IPS-NIHi7 (cell line): ENCODE data around the gene SPTBN2.

Experiments
- DNase-seq: peaks from one replicate; pipeline ENCODE4 v3.0.0; 2012; ENCODE audit warnings: mixed read lengths; ENCODE audit errors: extremely low spot score

The SPTBN2 gene

DNA sequence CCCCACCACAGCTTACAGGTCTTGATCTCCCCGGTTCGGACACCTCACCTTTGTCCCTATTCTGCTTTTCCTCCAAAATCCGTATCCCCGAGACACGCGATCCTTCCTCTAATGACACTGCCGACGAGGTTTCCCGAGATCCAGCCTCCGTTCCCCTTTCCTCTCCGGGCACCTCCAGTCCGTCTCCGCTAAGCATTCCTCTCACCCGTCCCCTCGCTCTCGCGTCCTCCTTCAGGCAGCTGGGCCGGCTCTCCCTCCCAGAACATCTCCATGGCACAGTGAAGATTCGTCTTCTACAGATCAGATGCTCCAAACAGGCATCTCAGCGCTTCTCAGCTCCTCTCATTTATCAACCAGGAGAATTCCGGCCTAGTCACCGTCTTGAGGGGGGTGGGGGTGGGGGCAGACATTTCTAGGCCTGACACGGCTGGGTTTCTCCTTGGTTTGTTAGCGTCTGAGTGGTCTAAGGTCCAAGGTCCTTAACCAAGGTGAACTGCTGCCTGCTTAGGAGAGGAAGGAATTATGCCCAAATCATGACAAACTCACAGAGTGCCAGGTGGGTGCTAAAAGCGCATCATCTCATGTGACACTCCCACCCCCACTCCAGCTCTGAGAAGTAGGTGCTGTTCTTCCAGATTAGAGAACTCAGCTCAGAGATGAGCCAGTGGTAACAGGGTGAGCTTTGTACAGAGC is at the start of gene SPTBN2:
TSS of gene SPTBN2 (minus strand) at position 524 of the 693 bp plus-strand sequence. CDS start 7,976 bp downstream, outside the sequence.
- DNase-seq, result peak; percentile 67

- no peak for DNase-seq
Observed at GRCh38 chr11:66768818-66769217, 39.8 kb upstream of the SPTBN2 start.

DNA sequence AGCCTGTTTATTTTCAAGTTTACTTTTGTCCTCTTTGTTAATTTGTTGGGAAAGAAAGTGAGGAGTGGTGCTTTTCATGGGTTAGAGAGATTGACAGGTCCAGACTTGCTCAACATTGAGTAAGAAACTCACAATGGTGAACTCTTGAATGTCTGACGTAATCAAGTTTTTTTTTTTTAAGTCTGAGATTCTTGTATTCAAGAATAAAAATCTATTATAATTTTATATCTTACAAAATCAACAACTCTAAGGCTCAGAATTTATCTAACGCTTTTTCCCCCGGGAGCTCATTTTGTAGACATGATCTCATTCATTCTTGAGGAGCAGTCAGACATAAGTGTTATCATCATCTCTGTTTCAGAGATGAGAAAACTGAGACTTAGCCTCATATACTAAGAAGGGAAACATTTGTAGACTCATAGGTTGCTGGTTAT is 39.1 kb upstream of the SPTBN2 start:
- DNase-seq, result no peak

DNA sequence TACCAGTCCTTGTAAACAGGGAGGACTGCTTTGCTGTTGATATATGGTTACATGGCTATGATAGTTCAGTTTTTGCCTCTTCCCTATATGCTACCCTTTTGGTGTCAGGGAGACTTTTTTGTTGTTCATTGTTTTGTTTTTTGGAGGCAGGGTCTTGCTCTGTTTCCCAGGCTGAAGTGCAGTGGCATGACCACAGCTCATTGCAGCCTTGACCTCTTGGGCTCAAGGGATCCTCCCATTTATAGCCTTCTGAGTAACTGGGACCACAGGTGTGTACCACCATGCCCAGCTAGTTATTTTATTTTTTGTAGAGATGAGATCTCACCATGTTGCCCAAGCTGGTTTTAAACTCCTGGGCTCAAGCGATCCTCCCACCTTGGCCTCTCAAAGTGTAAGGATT is 38.6 kb upstream of the SPTBN2 start:
- no peak for DNase-seq

- DNase-seq, result no peak
Observed at GRCh38 chr11:66766681-66767080, 37.7 kb upstream of the SPTBN2 start.

DNA sequence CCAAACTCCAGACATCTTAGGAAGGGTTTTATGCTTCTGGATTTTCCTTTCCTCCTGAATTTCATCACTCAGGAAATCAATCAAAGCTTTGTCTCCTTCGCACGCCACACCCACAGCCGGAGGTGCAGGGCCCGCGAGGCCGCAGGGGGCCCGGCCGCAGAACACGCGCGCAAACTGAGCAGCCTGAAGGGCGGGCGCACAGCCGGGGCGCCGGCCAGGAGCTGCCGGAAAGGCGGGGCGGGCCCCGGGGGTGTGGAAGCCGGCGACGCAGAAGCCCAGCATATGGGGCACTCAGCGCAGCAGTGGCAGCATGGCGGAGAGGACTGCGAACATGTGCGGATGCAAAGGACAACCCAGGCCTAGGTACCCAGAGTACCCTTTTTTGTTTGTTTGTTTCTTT is 33.1 kb upstream of the SPTBN2 start:
- no peak for DNase-seq

DNA sequence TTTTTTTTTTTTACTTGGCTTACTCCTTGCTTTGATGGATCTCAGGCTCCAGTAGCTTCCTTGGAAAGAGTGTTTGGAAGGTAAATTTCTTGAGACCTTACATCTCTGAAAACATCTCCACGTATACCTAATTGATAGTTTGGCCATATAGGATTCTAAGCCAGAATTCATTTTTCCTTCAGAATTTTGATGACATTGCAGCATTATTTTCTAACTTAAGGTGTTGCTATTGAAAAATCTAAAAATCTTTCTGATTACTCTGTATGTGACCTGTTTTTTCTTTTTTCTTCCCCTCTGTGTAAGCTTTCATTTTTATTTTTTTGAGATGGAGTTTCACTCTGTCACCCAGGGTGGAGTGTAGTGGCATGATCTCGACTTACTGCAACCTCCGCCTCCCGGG is 23.1 kb upstream of the SPTBN2 start:
- no peak for DNase-seq

- no peak for DNase-seq
Observed at GRCh38 chr11:66749091-66749490, 20.1 kb upstream of the SPTBN2 start.

GRCh38 chr11:66747480-66747879 is 18.5 kb upstream of the SPTBN2 start:
- no peak for DNase-seq

- DNase-seq, result peak; percentile 26
Observed at GRCh38 chr11:66745356-66746235, 16.6 kb upstream of the SPTBN2 start.

- DNase-seq, result peak; percentile 96
Observed at GRCh38 chr11:66744485-66745355, 15.7 kb upstream of the SPTBN2 start.

DNA sequence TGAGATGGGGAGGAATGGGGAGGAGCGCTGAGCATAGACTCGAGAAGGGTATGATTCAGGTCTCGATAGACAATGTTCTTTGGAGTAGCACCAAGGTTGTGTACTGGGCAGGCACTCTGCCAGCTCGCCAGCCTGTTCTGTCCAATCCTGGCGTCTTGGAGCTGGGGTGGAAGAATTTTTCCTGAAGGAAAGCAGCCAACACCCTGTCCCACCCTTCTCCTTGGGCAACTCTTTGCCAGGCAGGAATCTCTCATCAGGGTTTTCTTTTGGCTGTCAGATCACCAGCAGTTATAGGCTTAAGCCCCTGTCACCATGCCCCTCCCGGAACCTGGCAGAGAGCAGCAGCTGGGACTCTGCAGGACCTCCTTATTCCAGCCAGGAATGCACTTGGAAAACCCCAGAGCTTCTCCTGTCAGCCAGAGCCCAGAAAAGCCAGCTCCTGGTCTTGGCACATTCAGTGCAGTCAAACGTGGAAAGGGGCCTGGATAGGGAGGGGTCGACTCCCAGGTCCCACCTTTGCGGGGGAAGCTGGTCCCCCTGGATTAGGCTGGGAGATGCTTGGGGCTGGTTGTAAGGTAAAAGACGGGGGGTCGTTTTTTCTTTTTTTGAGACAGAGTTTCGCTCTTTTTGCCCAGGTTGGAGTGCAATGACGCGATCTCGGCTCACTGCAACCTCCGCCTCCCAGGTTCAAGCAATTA is 14.4 kb upstream of the SPTBN2 start:
- DNase-seq, result no peak

GRCh38 chr11:66741153-66741552 is 12.1 kb upstream of the SPTBN2 start:
- no peak for DNase-seq

GRCh38 chr11:66739983-66740382 is 11.0 kb upstream of the SPTBN2 start:
- no peak for DNase-seq

GRCh38 chr11:66734215-66734614 is 5.2 kb upstream of the SPTBN2 start:
- DNase-seq, result no peak

- DNase-seq, result no peak
Observed at GRCh38 chr11:66729447-66729846, 431 bp upstream of the SPTBN2 start.

DNA sequence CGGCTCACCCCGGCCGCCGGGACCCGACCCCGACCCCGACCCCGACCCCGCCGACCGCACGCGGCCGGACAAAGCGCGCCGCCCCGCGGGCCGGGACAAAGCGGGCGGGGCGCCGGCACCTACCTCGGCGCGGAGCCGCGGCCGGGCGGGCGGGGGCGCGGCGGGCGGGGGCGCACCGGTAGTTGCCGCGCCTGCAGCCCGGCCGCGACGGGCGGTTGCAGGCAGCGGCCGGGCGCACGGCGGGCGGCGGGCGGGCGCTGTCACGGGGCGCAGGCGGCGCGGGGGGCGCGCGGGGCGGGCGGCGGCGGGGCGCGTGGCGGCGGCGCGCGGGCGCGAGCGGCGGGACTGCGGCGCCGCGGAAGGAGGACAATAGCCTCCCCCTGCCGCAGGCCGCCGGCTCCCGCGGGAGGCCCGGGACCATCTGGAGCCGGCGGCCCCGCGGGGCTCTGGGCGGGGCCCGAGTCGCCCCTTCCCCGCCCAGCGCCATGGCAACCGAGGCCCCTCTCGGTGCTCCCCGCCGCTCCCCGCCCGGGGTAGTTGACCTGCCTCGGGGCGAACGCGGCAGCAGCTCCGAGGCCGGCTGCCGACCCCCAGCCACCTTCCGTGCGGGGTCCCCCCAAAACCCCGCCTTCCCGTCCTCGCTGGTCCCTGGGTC is 851 bp downstream of the SPTBN2 start:
- peak; percentile 70 for DNase-seq

DNA sequence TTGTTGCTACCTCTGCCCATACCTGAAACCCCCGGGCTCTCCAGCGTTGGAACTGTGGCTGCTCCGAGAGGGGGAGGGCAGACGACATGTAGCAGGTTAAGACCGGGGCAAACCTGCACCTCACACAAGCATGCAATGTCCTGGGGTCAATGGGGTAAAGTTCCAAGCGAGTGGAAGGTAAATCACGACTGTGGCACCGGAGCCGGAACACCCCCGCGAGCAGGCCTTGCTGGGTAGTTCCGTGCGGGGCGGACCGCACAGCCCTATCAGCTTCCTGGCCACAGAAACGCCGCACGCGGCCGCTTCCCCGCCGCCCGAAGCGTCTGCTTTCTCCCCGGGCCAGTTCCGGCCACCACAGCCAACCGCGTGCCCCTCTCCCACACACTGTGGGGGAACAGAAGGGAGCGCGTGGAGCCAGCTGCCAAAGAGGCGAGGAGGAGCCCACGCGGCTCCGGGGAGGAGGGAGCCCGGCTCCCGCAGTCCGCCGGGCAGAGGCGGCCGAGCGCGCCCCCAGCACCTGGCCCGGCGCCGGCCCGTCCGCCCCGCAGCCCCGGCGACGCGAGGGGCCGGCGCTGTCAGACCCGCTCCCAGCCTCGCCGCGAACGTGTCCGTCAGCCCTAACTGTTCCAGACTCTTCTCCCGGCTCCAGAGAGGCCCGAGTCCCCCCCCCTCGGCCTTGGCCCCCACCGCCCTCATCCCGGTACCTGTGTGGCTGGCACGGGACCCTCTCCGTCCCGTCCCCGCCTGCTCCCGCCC is 1.6 kb downstream of the SPTBN2 start:
- peak; percentile 56 for DNase-seq

- DNase-seq, result no peak
Observed at GRCh38 chr11:66725647-66726046, 3.4 kb downstream of the SPTBN2 start.

GRCh38 chr11:66725114-66725513 is 3.9 kb downstream of the SPTBN2 start:
- no peak for DNase-seq
